Measurements from ENCODE around the gene APP.

DNA sequence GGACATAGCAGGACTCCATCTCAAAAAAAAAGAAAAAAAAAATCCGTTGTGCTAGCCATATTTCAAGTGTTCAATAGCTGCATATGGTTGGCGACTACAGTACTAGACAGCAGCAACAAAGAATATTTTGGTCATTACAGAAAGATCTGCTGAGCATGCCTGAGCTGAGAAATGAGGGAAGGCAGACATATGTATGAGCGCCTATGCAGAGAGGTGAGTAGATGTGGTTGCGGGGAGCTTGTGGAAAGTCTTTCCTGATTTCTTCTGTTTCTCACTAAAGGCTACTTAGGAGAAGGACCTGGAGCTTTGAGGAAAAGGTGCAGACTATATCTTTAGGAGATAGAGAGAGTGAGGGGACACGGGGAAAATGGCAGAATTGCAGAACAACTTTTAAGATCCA, 21.0 kb upstream of the APP start:
- no peak for TF ChIP-seq SNAI2 (CRISPR knock-in tag; IDR thresholded peaks at IDR 0.05)
- TF ChIP-seq ZNF8 (CRISPR knock-in tag; IDR thresholded peaks at IDR 0.05) = no peak
